CD8-positive, alpha-beta memory T cell (primary cell): ENCODE results near the gene ZNF101. TPM values are rescaled to one million over a fixed set of nuclear protein-coding genes. Genes with fewer than 3 reads are reported as not detected.
"Not testable (repeated sequence)": the region's sequence is repeated elsewhere in the genome, so short reads cannot be mapped to it uniquely, and the experiment has no call there.

Experiments
- CTCF ChIA-PET: fragments of 350-600 bp; sonication (Branson Sonifier 250); formaldehyde crosslinking; loops from one replicate; lab custom pipeline; 2021; ENCODE audit warnings: antibody characterized with exemption; lab: Charles Lee
- POLR2A ChIA-PET: fragments of 350-600 bp; sonication (Branson Sonifier 250); formaldehyde crosslinking; loops from one replicate; lab custom pipeline; 2021; ENCODE audit warnings: antibody characterized with exemption; lab: Charles Lee
- DNase-seq, 5 donors: peaks; one replicate each; pipeline versions ENCODE4 v3.0.0 to v3.0.0-alpha.2; 2020 to 2022; ENCODE audit warnings: mixed read lengths in 1 of 5
- H3K27ac ChIP-seq: one replicate; pipeline ENCODE4 v1.7.0; 2013; ENCODE audit warnings: low read depth, mild to moderate bottlenecking, low read length, moderate library complexity
- H3K27me3 ChIP-seq: 2 replicates; pipeline ENCODE4 v1.7.0; 2013; ENCODE audit warnings: low read length, mild to moderate bottlenecking; ENCODE audit not compliant: insufficient read depth, poor library complexity, severe bottlenecking
- H3K36me3 ChIP-seq: 2 replicates; pipeline ENCODE4 v1.7.0; 2013; ENCODE audit warnings: mild to moderate bottlenecking, low read length, moderate library complexity; ENCODE audit not compliant: insufficient read depth
- H3K4me1 ChIP-seq: 2 replicates; pipeline ENCODE4 v1.7.0; 2013; ENCODE audit warnings: mild to moderate bottlenecking, low read length, moderate library complexity; ENCODE audit not compliant: insufficient read depth
- H3K4me3 ChIP-seq: 2 replicates; pipeline ENCODE4 v1.7.0; 2013; ENCODE audit warnings: mild to moderate bottlenecking, low read length
- H3K9me3 ChIP-seq: 2 replicates; pipeline ENCODE4 v1.7.0; 2013; ENCODE audit warnings: mild to moderate bottlenecking, low read length
- H3K27ac Mint-ChIP-seq, 8 donors: one replicate each; pipeline ENCODE4 v1.8.0; 2020 to 2021; ENCODE audit warnings: mixed read lengths in 8 of 8, mild to moderate bottlenecking in 6 of 8, inconsistent platforms in 3 of 8, moderate library complexity in 3 of 8
- H3K27me3 Mint-ChIP-seq, 2 donors: one replicate each; pipeline ENCODE4 v1.8.0; 2020 to 2021; ENCODE audit warnings: mixed read lengths in 2 of 2, mild to moderate bottlenecking in 1 of 2, moderate library complexity in 1 of 2
- H3K36me3 Mint-ChIP-seq, 3 donors: one replicate each; pipeline ENCODE4 v1.8.0; 2020 to 2021; ENCODE audit warnings: mixed read lengths in 3 of 3, inconsistent platforms in 1 of 3, mild to moderate bottlenecking in 1 of 3
- H3K4me1 Mint-ChIP-seq, 3 donors: one replicate each; pipeline ENCODE4 v1.8.0; 2020 to 2021; ENCODE audit warnings: mixed read lengths in 3 of 3, inconsistent platforms in 1 of 3, mild to moderate bottlenecking in 1 of 3
- H3K4me3 Mint-ChIP-seq, 7 donors: one replicate each; pipeline ENCODE4 v1.8.0; 2020 to 2021; ENCODE audit warnings: mixed read lengths in 7 of 7, mild to moderate bottlenecking in 6 of 7, moderate library complexity in 4 of 7, inconsistent platforms in 2 of 7
- H3K9me3 Mint-ChIP-seq, 5 donors: one replicate each; pipeline ENCODE4 v1.8.0; 2020 to 2022; ENCODE audit warnings: mixed read lengths in 5 of 5, mild to moderate bottlenecking in 3 of 5, moderate library complexity in 2 of 5, inconsistent platforms in 1 of 5
- polyA plus RNA-seq: library from polyadenylated mRNA; unstranded; fragments of 300-500 nt; fragmentation: Illumina TruSeq; gene quantifications from one replicate; pipeline ENCODE4 v1.2.3, GENCODE V29; 2021
- total RNA-seq, 2 experiments: library from RNA; stranded (reverse); gene quantifications; one replicate each; pipeline ENCODE4 v1.2.3, GENCODE V29; 2021

ZNF101 gene
- total and polyA plus RNA-seq, 3 experiments from 2014 or later: 73.6 to 103 (median 74.0) TPM

DNA sequence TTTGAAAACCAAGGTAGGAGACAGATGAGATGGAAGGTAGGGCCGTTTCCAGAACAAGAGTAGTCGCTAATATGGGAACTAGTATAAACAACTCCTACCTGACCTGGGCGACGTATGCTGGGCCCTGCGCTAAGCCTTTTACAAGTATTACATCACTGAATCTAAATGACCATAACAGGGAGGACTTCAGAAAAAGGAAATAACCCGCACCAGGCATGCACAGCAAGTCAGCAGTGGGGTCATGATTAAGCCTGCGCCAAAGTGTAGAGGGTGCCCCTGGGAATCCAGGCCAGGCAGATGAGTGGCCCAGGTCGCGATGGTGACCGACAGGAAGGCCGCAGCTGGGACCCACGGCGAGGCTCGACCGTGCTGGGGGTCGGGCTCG is 5.8 kb upstream of the ZNF101 start:
- no peaks in the 10 kb centered on the region for H3K9me3 ChIP-seq
- ChIA-PET POLR2A (interaction anchor here (0.5 to 1.7 kb wide), 11 partner anchors 10 to 238 kb away, joined by 3 to 11 read pairs (median 6); partner anchors contain the start of genes LPAR2, ZNF14, ZNF253 and ZNF506), CTCF (interaction anchor here (0.9 to 2.7 kb wide), 8 partner anchors 11 to 159 kb away, joined by 3 to 9 read pairs (median 4); partner anchors contain the start of genes GMIP, ZNF14 and ZNF506)
- no peaks in the 10 kb centered on the region for H3K27me3 ChIP-seq
- H3K27ac ChIP-seq: peak overlapping the region; percentile 94
- Mint-ChIP-seq H3K27me3 (peaks cover 0 to 1% of the 10 kb centered on the region in 2 donors), H3K36me3 (peaks cover 0 to 41% (median 8%) of the 10 kb centered on the region in 3 donors), H3K4me3 (peak overlapping the region; percentile 86 to 95 (median 89)), H3K4me1 (peaks cover 30 to 50% (median 42%) of the 10 kb centered on the region in 3 donors), H3K9me3 (peaks cover 0 to 10% (median 2%) of the 10 kb centered on the region in 5 donors), H3K27ac (peak overlapping the region; percentile 85 to 99 (median 96))
- peaks cover 17% of the 10 kb centered on the region for H3K36me3 ChIP-seq
- H3K4me3 ChIP-seq: peak overlapping the region; percentile 91
- peaks cover 35% of the 10 kb centered on the region for H3K4me1 ChIP-seq
- no peak for DNase-seq

- Histone ChIP-seq H3K36me3 (peaks cover 11% of the 10 kb centered on the region), H3K9me3 (no peaks in the 10 kb centered on the region), H3K4me1 (peaks cover 37% of the 10 kb centered on the region), H3K4me3 (peak within 1 kb of the TSS; percentile 91), H3K27ac (peak within 1 kb of the TSS; percentile 94), H3K27me3 (no peaks in the 10 kb centered on the region)
- peaks cover 33 to 51% (median 44%) of the 10 kb centered on the region in 3 donors for H3K4me1 Mint-ChIP-seq
- peaks cover 3 to 39% (median 5%) of the 10 kb centered on the region in 3 donors for H3K36me3 Mint-ChIP-seq
- peaks cover 0 to 1% of the 10 kb centered on the region in 2 donors for H3K27me3 Mint-ChIP-seq
- ChIA-PET CTCF (interaction anchor here (0.7 to 2.7 kb wide), 7 partner anchors 18 to 134 kb away, joined by 3 to 9 read pairs (median 3); partner anchors contain the start of genes GMIP and ZNF14), POLR2A (interaction anchor here (0.5 to 1.7 kb wide), 17 partner anchors 10 to 1384 kb away, joined by 3 to 11 read pairs (median 6); partner anchors contain the start of genes GMIP, LPAR2, ZNF14 and ZNF253)
- H3K9me3 Mint-ChIP-seq: peaks cover 0 to 14% (median 4%) of the 10 kb centered on the region in 5 donors
- peak; percentile 92 to 99 (median 95) for DNase-seq
- peak within 1 kb of the TSS; percentile 85 to 99 (median 98) for H3K27ac Mint-ChIP-seq
- H3K4me3 Mint-ChIP-seq: peak within 1 kb of the TSS; percentile 86 to 96 (median 92)
Measured at GRCh38 chr19:19663256-19664120, 5.2 kb upstream of the ZNF101 start, which contains the start of gene ATP13A1. TSS of gene ATP13A1 (minus strand) at chr19:19663676. CDS start at chr19:19663666, 10 bp downstream.

DNA sequence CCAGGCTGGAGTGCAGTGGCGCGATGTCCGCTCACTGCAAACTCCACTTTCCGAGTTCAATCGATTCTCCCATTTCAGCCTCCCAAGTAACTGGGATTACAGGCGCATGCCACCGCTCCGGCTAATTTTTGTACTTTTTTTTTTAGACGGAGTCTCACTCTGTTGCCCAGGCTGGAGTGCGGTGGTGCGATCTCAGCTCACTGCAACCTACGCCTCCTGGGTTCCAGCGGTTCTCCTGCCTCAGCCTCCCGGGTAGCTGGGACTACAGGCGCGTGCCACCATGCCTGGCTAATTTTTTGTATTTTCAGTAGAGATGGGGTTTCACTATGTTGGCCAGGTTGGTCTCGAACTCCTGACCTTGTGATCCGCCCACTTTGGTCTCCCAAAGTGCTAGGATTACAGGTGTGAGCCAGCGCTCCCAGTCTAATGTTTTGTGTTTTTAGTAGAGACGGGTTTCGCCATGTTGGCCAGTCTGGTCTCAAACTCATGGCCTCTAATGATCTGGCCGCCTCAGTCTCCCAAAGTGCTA is 3.2 kb upstream of the ZNF101 start:
- POLR2A ChIA-PET: interaction anchor here (0.7 kb wide), 2 partner anchors 758 to 870 kb away, joined by 4 to 5 read pairs; no protein-coding TSS in a partner anchor
- Mint-ChIP-seq H3K4me3 (peak overlapping the region in 2 of 7 donors; percentile 5 to 16), H3K9me3 (peaks cover 0 to 14% (median 4%) of the 10 kb centered on the region in 5 donors), H3K36me3 (peaks cover 1 to 39% (median 6%) of the 10 kb centered on the region in 3 donors), H3K4me1 (peaks cover 33 to 62% (median 53%) of the 10 kb centered on the region in 3 donors), H3K27ac (peak overlapping the region in 3 of 8 donors; percentile 27 to 64 (median 54))
- H3K4me1 ChIP-seq: peaks cover 48% of the 10 kb centered on the region
- H3K27me3 Mint-ChIP-seq, H3K27ac ChIP-seq, H3K36me3 ChIP-seq, H3K9me3 ChIP-seq, H3K27me3 ChIP-seq, H3K4me3 ChIP-seq, CTCF ChIA-PET: not testable (repeated sequence)
- peak in 1 of 5 donors; percentile 37 for DNase-seq

- peak overlapping the region; percentile 85 to 92 (median 89) for H3K4me3 Mint-ChIP-seq
- H3K4me1 ChIP-seq: peaks cover 50% of the 10 kb centered on the region
- H3K9me3 ChIP-seq: peaks cover 11% of the 10 kb centered on the region
- H3K4me3 ChIP-seq: peak overlapping the region; percentile 76
- peak overlapping the region; percentile 85 for H3K27ac ChIP-seq
- H3K9me3 Mint-ChIP-seq: peaks cover 0 to 37% (median 19%) of the 10 kb centered on the region in 5 donors
- peak overlapping the region; percentile 84 to 99 (median 90) for H3K27ac Mint-ChIP-seq
- H3K36me3 Mint-ChIP-seq: peaks cover 10 to 55% (median 43%) of the 10 kb centered on the region in 3 donors
- no peaks in the 10 kb centered on the region for H3K27me3 ChIP-seq
- CTCF ChIA-PET: interaction anchor here (1.2 to 1.8 kb wide), 3 partner anchors 14 to 151 kb away, joined by 3 to 4 read pairs (median 4); partner anchors contain the start of genes ZNF14 and ZNF506
- POLR2A ChIA-PET: interaction anchor here (0.8 to 3.7 kb wide), 7 partner anchors 17 to 305 kb away, joined by 3 to 29 read pairs (median 11); partner anchors contain the start of genes LPAR2, ZNF253 and ZNF93
- DNase-seq: peak in 1 of 5 donors; percentile 40
- peaks cover 32% of the 10 kb centered on the region for H3K36me3 ChIP-seq
- H3K27me3 Mint-ChIP-seq: no peaks in the 10 kb centered on the region
- H3K4me1 Mint-ChIP-seq: peaks cover 26 to 68% (median 39%) of the 10 kb centered on the region in 3 donors
Measured at GRCh38 chr19:19670070-19670551, 1.5 kb downstream of the ZNF101 start.

DNA sequence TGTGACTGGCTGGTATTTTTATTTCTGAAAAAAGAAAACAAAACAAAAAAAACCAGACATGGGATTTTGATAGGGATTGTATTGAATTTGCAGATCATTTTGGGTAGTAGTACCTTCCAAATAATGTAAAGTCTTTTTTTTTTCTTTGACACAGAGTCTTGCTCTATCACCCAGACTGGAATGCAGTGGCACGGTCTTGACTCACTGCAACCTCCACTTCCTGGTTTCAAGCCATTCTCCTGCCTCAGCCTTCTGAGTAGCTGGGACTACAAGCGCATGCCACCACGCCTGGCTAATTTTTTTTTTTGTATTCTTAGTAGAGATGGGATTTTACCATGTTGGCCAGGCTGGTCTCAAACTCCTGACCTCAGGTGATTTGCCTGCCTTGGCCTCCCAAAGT is 4.2 kb downstream of the ZNF101 start:
- Mint-ChIP-seq H3K27me3 (peaks cover 0 to 2% of the 10 kb centered on the region in 2 donors), H3K4me1 (peaks cover 38 to 80% (median 57%) of the 10 kb centered on the region in 3 donors), H3K4me3 (peak overlapping the region in 5 of 7 donors; percentile 12 to 61 (median 47)), H3K36me3 (peaks cover 28 to 79% (median 70%) of the 10 kb centered on the region in 3 donors), H3K9me3 (peaks cover 5 to 53% (median 37%) of the 10 kb centered on the region in 5 donors), H3K27ac (peak overlapping the region in 3 of 8 donors; percentile 5 to 63 (median 30))
- Histone ChIP-seq H3K27me3 (no peaks in the 10 kb centered on the region), H3K36me3 (peaks cover 57% of the 10 kb centered on the region), H3K9me3 (peaks cover 35% of the 10 kb centered on the region), H3K27ac (no peak overlapping the region), H3K4me1 (peaks cover 36% of the 10 kb centered on the region), H3K4me3 (no peak overlapping the region)
- CTCF ChIA-PET: interaction anchor here (1.3 kb wide), 1 partner anchor 42 kb away, joined by 3 read pairs; no protein-coding TSS in a partner anchor
- DNase-seq: no peak
- POLR2A ChIA-PET: interaction anchor here (0.7 to 0.8 kb wide), 2 partner anchors 8 to 11 kb away, joined by 3 to 4 read pairs; no protein-coding TSS in a partner anchor

GRCh38 chr19:19674315-19674714 is 5.7 kb downstream of the ZNF101 start:
- peaks cover 9 to 63% (median 48%) of the 10 kb centered on the region in 5 donors for H3K9me3 Mint-ChIP-seq
- H3K27ac ChIP-seq: no peak overlapping the region
- H3K36me3 Mint-ChIP-seq: peaks cover 38 to 85% (median 80%) of the 10 kb centered on the region in 3 donors
- peak overlapping the region; percentile 34 for H3K4me3 ChIP-seq
- CTCF ChIA-PET: no interaction called here
- H3K27me3 ChIP-seq: no peaks in the 10 kb centered on the region
- peaks cover 46% of the 10 kb centered on the region for H3K9me3 ChIP-seq
- peaks cover 0 to 2% of the 10 kb centered on the region in 2 donors for H3K27me3 Mint-ChIP-seq
- POLR2A ChIA-PET: no interaction called here
- H3K4me1 Mint-ChIP-seq: peaks cover 38 to 78% (median 52%) of the 10 kb centered on the region in 3 donors
- H3K36me3 ChIP-seq: peaks cover 72% of the 10 kb centered on the region
- peaks cover 34% of the 10 kb centered on the region for H3K4me1 ChIP-seq
- no peak for DNase-seq
- peak overlapping the region; percentile 6 to 69 (median 54) for H3K4me3 Mint-ChIP-seq
- H3K27ac Mint-ChIP-seq: peak overlapping the region in 4 of 8 donors; percentile 12 to 68 (median 54)

- no peak for DNase-seq
- peaks cover 25 to 52% (median 29%) of the 10 kb centered on the region in 3 donors for H3K4me1 Mint-ChIP-seq
- Histone ChIP-seq H3K4me3 (peak overlapping the region; percentile 26), H3K9me3 (peaks cover 69% of the 10 kb centered on the region), H3K36me3 (peaks cover 71% of the 10 kb centered on the region), H3K27ac (no peak overlapping the region), H3K27me3 (no peaks in the 10 kb centered on the region), H3K4me1 (peaks cover 10% of the 10 kb centered on the region)
- ChIA-PET POLR2A (interaction anchor here (1.7 kb wide), 1 partner anchor 8 kb away, joined by 8 read pairs; no protein-coding TSS in a partner anchor), CTCF (no interaction called here)
- H3K9me3 Mint-ChIP-seq: peaks cover 14 to 81% (median 64%) of the 10 kb centered on the region in 5 donors
- peak overlapping the region in 3 of 7 donors; percentile 5 to 80 (median 24) for H3K4me3 Mint-ChIP-seq
- peaks cover 44 to 84% (median 82%) of the 10 kb centered on the region in 3 donors for H3K36me3 Mint-ChIP-seq
- peak overlapping the region in 3 of 8 donors; percentile 42 to 87 (median 51) for H3K27ac Mint-ChIP-seq
- H3K27me3 Mint-ChIP-seq: peaks cover 0 to 4% of the 10 kb centered on the region in 2 donors
Measured at GRCh38 chr19:19677579-19677978, 8.9 kb downstream of the ZNF101 start.
